DMS53 (cell line): ENCODE results near the gene IFT81.

Experiments used
- DNase-seq: peaks from one replicate; lab custom pipeline; 2025; lab: John Stamatoyannopoulos, UW

IFT81 gene

GRCh38 chr12:110156766-110157165 lies 32.6 kb downstream of the IFT81 start:
- DNase-seq: no peak

GRCh38 chr12:110157539-110157938 lies 33.4 kb downstream of the IFT81 start:
- no peak for DNase-seq

GRCh38 chr12:110159671-110160245 lies 35.6 kb downstream of the IFT81 start:
- DNase-seq: no peak

GRCh38 chr12:110165540-110166159 lies 41.5 kb downstream of the IFT81 start:
- peak; percentile 60 for DNase-seq

GRCh38 chr12:110168732-110169455 lies 44.7 kb downstream of the IFT81 start:
- DNase-seq: no peak

- DNase-seq: no peak
Observed at GRCh38 chr12:110170535-110171185, 46.5 kb downstream of the IFT81 start.

GRCh38 chr12:110171186-110171538 lies 47.0 kb downstream of the IFT81 start:
- no peak for DNase-seq

GRCh38 chr12:110171636-110172035 lies 47.5 kb downstream of the IFT81 start:
- no peak for DNase-seq

- DNase-seq: no peak
Observed at GRCh38 chr12:110174373-110174996, 50.3 kb downstream of the IFT81 start.

- no peak for DNase-seq
Observed at GRCh38 chr12:110175201-110175600, 51.0 kb downstream of the IFT81 start.

GRCh38 chr12:110176745-110177144 lies 52.6 kb downstream of the IFT81 start:
- no peak for DNase-seq

GRCh38 chr12:110179291-110179690 lies 55.1 kb downstream of the IFT81 start:
- DNase-seq: no peak

- no peak for DNase-seq
Observed at GRCh38 chr12:110180591-110181005, 56.4 kb downstream of the IFT81 start.

GRCh38 chr12:110182281-110182680 lies 58.1 kb downstream of the IFT81 start:
- no peak for DNase-seq

GRCh38 chr12:110183386-110183785 lies 59.2 kb downstream of the IFT81 start:
- no peak for DNase-seq

- no peak for DNase-seq
Observed at GRCh38 chr12:110185626-110186025, 61.5 kb downstream of the IFT81 start.

- no peak for DNase-seq
Observed at GRCh38 chr12:110186059-110186458, 61.9 kb downstream of the IFT81 start.

- no peak for DNase-seq
Observed at GRCh38 chr12:110193196-110193595, 69.0 kb downstream of the IFT81 start.

GRCh38 chr12:110197003-110197402 lies 72.8 kb downstream of the IFT81 start:
- DNase-seq: no peak

GRCh38 chr12:110198386-110198785 lies 74.2 kb downstream of the IFT81 start:
- DNase-seq: no peak

GRCh38 chr12:110199339-110200123 lies 75.4 kb downstream of the IFT81 start:
- DNase-seq: peak; percentile 88

- peak; percentile 71 for DNase-seq
Observed at GRCh38 chr12:110200124-110200417, 75.9 kb downstream of the IFT81 start.
